GM18951 (cell line): ENCODE data around the gene PFKFB1.
"Not testable (repeated sequence)": the region's sequence is repeated elsewhere in the genome, so short reads cannot be mapped to it uniquely, and the experiment has no call there.

Source experiments
- POLR2A ChIP-seq: IDR thresholded peaks from 4 replicates; pipeline ENCODE4 v1.6.1; 2011; ENCODE audit warnings: mild to moderate bottlenecking; ENCODE audit not compliant: insufficient read length, insufficient read depth; ENCODE audit errors: extremely low read depth
- in situ Hi-C: fragments of 300-500 bp; cut with MboI; formaldehyde crosslinking; loops from one replicate; pipeline ENCODE4 v1.12.0; 2022; ENCODE audit warnings: low sequenced_read_pairs, mixed read lengths, inconsistent platforms; ENCODE audit not compliant: unreplicated experiment

PFKFB1 gene

DNA sequence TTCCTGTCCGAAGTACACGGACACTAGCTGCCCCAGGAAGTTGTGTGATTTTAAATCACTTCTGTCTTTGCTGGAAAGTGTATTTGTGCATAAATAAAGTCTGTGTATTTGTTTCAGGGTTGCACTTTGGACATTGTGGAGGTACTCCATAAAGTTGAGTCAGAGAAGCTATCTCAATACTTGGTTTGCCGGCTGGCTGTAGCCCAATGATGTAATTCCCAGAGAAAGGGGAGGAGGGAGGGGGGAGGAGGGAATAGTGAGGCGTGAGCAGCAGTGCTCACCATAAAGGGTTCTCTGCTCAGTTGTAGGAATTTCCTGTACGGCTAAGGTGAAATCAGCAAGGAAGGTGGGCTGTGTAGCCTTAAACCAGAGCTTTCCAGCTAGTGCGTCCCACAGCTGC lies 13.7 kb upstream of the PFKFB1 start:
- TF ChIP-seq POLR2A = no peak
- in situ Hi-C loops = no loop called here

DNA sequence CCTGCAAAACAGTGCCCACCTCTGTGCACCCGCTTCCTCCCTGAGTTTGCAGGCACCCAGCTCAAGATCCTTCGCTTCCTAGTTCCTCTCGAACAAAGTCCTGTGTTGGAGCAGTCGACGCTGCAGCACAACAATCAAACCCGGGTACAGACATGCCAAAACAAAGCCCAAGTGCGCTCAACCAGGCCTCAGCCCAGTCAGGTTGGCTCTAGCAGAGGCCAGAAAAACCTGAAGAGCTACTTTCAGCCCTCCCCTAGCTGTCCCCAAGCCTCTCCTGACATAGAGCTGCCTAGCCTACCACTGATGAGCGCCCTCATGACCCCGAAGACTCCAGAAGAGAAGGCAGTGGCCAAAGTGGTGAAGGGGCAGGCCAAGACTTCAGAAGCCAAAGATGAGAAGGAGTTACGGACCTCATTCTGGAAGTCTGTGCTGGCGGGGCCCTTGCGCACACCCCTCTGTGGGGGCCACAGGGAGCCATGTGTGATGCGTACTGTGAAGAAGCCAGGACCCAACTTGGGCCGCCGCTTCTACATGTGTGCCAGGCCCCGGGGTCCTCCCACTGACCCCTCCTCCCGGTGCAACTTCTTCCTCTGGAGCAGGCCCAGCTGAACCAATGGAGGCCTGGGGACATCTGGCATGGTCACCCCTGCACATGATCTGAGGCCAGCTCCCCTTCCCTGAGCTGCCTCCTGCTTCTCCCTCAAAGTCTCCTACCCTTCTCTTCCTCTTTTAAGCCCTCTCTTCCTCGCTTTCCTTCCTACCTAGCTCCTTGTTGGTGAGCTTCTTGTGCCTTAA lies 13.0 kb upstream of the PFKFB1 start:
- no peak for TF ChIP-seq POLR2A
- in situ Hi-C loops = no loop called here

DNA sequence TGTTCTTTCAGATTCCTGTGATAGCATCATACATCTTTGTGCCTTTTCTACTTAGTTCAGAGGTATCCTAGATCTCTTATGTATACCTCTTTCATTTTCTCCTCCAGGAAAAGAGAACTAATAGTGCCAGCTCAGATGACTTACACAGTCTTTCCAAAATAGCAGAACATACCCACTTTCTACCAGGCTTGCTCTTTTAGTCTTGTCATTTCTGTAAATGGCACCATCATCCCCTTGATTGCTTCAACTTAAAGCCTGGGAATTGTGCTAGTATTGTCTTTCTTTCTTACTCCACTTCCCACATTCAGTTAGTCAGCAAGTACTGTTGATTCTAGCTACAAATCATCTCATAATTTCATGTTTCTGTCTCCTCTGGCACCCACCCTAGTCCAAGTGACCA lies 11.3 kb upstream of the PFKFB1 start:
- in situ Hi-C loops = no loop called here
- no peak for TF ChIP-seq POLR2A

DNA sequence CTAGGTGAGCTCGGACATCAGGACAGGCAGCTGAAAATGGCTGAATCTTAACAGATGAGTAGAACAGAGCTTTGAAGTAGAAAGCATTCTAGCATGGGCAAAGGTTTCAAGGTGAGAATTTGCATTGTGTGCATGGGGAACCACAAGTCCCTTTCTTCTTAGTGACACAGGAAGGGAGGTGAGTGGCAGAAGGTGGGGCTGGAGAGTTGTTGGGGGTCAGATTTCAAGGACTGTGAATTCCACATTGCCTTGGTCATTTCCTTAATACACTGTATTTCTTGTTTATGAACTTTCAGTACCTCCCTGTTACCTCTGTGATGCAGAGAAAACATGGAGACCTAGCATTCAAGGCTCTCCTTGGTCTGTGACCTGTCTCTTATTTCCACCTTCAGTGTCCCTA lies 10.2 kb upstream of the PFKFB1 start:
- TF ChIP-seq POLR2A = no peak
- in situ Hi-C loops = no loop called here

DNA sequence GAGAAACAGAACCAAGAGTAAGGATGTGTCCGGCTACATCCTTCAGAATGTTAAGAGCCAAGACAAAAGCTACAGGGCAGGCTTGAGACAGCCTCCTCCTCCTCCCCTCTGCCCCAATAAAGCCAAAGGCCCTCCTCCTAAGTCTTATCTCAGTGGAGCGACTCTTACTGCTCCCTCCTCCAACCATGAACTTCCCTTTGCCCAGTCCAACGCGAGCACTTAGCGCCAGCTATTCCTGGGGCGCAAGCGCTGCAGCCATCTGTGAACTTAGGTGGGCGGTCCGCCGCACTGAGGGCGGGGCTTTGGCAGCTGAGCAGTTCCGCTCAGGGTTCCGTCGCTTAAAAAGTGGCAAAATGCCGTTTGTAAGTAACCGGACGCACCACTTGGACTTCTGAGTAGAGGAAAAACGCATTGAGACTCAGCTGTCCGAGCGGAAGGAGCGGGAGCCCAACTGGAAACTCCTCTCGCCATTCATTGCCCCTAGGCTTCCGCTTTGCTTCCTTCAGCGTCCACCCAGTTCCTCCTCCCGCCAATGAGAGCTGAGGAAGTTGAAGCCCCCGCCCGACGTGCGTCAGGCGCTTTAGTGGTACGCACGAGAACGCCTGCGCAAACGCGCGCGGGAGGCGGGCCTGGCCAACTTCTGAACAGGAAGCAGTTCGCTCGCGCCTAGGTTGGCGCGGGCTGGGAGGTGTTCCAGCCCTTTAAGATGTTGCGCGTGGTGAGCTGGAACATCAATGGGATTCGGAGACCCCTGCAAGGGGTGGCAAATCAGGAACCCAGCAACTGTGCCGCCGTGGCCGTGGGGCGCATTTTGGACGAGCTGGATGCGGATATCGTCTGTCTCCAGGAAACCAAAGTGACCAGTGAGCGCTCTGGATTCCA lies 6.0 kb upstream of the PFKFB1 start, which contains the start of gene APEX2:
Gene APEX2, plus strand, starts transcription at position 647 of the 882 bp plus-strand sequence. Its CDS starts 60 bp downstream, at position 707.
- in situ Hi-C loops = no loop called here
- peak; percentile 80 for TF ChIP-seq POLR2A

DNA sequence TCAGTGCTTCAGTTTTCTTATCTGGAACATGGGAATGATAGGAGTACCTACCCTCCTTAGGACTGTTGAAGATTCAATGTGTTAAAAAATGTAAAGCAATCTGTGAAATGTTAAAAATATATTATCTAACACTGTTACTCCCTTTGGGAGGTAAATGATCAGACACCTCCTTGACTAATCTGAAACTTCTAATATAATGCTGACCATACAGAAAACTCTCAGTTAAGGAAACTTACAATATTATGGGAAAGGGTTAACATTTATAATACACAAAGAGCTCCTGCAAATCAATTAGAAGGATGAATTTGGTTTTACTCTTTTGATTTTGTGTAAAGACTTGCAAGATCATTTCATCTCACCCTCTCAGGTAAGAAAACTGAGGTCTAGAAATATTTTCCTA lies 1.6 kb upstream of the PFKFB1 start:
- TF ChIP-seq POLR2A = no peak
- in situ Hi-C loops = no loop called here

DNA sequence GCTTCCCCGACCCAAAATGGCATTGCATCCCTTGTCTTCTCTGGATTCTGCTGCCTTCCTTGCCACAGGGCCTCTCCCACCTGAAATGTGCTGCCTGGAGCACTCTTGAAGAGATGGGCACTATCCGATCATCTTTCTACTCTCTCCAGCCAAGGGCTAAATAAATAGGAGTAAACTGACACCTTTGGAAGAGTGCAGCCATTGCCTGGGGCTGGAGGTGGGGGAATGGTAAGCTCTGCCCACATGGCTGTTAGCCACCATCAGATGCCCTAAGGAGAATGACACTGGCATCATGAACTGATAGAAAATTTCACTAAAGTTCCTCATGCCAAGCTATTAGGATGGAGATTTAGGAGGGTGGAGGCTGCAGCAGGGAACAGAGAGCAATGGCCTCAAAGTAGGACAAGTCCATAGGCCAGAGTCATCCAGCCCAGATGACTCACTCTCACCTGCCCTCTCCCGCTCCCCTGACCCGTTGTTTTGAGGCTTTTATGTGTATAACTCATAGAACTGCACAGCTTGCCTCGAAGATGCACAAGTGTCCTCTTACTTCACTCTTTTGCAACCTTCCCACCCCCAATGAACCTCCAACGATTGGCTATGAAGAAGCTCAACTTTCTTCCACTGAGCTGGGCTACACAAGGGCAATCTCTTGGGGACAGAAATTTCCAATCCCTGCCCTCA lies 822 bp upstream of the PFKFB1 start:
- in situ Hi-C loops = no loop called here

DNA sequence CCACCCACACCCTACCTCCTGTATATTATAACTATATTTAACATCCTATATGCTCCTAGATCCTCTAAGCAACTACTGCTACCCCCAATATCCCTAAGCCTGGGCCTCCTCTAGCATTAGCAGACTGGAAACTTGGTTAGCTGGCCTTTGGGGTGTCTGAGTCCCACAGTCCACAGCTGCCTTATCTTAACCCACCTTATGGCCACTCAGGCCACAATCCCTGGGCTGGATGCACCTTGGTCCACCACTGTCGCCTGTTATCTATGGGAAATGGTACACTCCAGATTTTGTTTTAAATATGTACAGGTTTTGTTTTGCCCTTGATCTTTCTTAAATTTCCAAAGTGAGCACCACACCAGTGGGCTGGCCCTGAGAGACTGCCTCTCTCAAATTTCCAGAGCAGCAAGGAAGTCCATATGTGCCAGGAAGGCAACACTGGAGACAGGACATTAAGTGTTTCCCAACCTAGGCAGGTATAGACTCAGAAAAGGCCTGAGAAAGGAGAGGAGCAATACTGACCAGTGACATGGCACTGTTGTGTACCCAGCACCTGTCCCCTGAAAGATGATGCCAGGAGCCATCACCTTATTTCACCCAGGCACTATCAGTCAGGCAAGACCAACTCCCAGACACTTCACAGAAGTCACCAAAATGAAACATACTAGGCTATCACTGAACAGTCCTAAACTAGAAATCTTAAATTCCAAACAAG lies 921 bp downstream of the PFKFB1 start:
- TF ChIP-seq POLR2A = no peak
- in situ Hi-C loops = no loop called here

More for the DNA sequence above, 822 bp upstream of the PFKFB1 start:
- no peak for TF ChIP-seq POLR2A

DNA sequence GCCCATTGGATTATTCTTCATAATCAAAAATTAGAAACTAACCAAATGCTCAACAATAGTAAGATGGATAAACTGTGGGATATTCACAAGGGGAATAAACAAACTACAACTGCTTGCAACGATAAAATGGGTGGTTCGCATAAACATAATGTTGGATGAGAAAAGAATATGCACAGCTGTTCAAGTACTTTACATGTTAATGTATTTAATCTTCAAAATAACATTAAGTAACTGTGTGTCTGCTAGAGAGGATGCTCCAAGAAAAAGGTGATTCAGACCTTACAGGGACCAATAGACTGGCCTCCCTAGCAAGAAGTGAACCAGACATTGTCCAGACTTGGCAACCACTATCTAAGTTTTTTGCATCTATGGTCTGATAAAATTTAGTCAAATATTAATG lies 2.3 kb downstream of the PFKFB1 start:
- no peak for TF ChIP-seq POLR2A
- in situ Hi-C loops = no loop called here

DNA sequence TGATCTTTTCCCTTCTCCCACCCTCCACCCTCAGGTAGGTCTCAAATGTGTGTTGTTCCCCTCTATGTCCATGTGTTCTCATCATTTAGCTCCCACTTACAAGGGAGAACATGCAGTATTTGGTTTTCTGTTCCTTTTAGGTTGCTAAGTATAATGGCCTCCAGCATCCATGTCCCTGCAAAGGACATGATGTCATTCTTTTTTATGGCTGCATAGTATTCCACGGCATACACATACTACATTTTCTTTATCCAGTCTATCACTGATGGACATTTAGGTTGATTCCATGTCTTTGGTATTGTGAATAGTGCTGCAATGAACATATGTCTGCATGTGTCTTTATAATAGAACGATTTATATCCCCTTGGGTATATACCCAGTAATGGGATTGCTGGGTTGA lies 10.7 kb downstream of the PFKFB1 start:
- in situ Hi-C loops = not testable (repeated sequence)

DNA sequence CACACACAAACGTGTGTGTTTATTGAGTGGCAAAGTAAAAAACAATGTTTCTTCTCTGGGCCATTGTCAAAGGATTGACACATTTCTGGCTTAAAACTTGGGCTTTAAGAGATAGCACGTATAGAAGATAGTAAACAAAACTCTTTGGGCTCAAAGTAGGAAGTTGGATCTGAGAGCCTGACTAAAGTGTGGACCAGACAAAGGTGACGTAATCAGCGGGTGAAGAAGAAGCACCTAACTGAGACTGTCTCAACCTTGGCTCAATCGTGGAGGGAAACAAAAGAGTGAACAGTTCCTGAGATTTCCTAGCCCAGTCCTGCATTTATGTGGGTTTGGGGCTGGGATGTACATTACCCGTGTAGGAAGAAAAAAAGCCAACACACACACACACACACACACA lies 13.7 kb downstream of the PFKFB1 start:
- no peak for TF ChIP-seq POLR2A
- in situ Hi-C loops = no loop called here

DNA sequence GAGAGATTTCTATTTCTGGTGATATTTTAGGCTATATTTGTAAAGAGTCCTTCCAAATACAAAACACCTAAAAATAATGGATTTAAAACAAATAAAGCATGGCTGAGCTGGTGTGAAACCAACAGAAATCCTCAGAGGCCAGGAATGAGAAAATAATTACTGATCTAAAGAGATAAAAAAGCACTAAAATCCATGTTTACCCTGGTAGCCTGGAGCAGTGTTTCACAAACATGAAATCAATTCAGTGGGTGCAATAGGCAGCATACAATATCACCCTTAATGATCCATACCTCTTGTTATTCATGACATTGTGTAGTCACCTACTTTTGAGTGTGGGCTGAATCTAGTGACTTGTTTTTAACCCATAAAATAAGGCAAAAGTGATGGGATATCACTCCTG lies 14.6 kb downstream of the PFKFB1 start:
- in situ Hi-C loops = no loop called here
- no peak for TF ChIP-seq POLR2A

DNA sequence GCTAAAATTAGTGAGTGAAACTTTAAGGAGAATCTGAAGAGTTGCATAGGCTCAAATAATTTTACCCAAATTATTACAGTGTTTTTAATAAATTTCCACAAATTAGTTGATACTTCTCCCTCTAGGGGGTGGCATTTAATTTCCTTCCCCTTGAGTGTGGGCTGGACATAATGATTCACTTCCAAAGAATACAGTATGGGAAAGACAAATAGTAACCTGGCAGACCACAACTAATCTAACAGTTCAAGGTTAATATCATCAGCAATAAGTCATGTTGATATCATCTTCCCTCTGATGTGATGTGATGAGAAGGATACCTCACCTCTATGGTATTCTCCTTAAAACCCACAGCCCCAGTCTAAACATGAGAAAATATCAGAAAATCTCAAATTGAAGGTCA lies 15.5 kb downstream of the PFKFB1 start:
- TF ChIP-seq POLR2A = no peak
- in situ Hi-C loops = no loop called here

DNA sequence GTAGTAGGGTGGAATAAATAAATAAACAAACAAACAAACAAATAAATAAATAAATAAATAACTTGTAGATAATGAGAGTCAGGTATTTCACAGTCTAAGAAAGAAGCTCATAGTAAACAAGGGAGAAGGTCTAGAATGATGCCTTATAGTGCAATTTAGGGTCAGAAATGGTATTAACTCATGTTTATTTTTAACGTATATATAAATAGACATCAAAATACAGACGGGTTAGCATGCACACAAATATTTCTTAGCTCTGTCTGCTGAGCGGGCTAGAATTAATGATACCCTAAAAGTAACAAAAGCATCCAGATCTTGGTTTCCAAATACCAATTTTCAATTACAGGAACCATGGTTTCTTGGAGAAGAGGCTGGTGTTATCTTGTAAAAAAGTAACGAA lies 16.6 kb downstream of the PFKFB1 start:
- no peak for TF ChIP-seq POLR2A
- in situ Hi-C loops = no loop called here
